ENCODE results near the gene ADAMTSL5. TPM values are rescaled to one million over a fixed set of nuclear protein-coding genes. Genes with fewer than 3 reads are reported as not detected.

ADAMTSL5 gene
- total and polyA plus RNA-seq, 4 donors, result 0.09 to 1.8 (median 1.1) TPM

- Histone ChIP-seq H3K36me3 (ENCODE audit: control insufficient read depth in 4 of 4, insufficient read depth in 3 of 4, low read depth in 1 of 4, low read length in 3 of 4) (no peaks in the 10 kb centered on the region), H3K27me3 (ENCODE audit: control insufficient read depth in 4 of 4, insufficient read depth in 4 of 4, low read length in 3 of 4) (no peaks in the 10 kb centered on the region), H3K4me3 (ENCODE audit: low read depth in 1 of 3, low read length in 3 of 3) (no peak overlapping the region), H3K27ac (ENCODE audit: low read depth in 1 of 2, low read length in 2 of 2) (no peak overlapping the region), H3K4me1 (ENCODE audit: control insufficient read depth in 4 of 4, insufficient read depth in 4 of 4, low read length in 3 of 4) (peaks cover 5 to 29% (median 17%) of the 10 kb centered on the region in 4 donors), H3K9me3 (ENCODE audit: control insufficient read depth in 4 of 4, low read length in 3 of 4) (no peaks in the 10 kb centered on the region), H3K9ac (ENCODE audit: low read depth in 1 of 2, low read length in 2 of 2) (no peak overlapping the region)
- WGBS, result 74% methylated on average over 14 of the region's 14 CpGs
- DNase-seq (ENCODE audit: low spot score), result no peak
- no peak for TF ChIP-seq MAX (IDR thresholded peaks at IDR 0.05)
- TF ChIP-seq REST (IDR thresholded peaks at IDR 0.05), result no peak
- TF ChIP-seq, protein P1, sequence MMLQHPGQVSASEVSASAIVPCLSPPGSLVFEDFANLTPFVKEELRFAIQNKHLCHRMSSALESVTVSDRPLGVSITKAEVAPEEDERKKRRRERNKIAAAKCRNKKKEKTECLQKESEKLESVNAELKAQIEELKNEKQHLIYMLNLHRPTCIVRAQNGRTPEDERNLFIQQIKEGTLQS (IDR thresholded peaks at IDR 0.05), result no peak
- no peak for TF ChIP-seq NR2F2 (IDR thresholded peaks at IDR 0.05)
- no peak for TF ChIP-seq GABPA (IDR thresholded peaks at IDR 0.05 in 1 of 2, conservative IDR thresholded peaks at IDR 0.05 in 1 of 2)
- TF ChIP-seq RXRA (IDR thresholded peaks at IDR 0.05), result no peak
- no peak for TF ChIP-seq SP1 (IDR thresholded peaks at IDR 0.05)
- TF ChIP-seq HNF4A (conservative IDR thresholded peaks at IDR 0.05), result no peak
- TF ChIP-seq FOXA1 (IDR thresholded peaks at IDR 0.05), result no peak
- TF ChIP-seq TAF1 (conservative IDR thresholded peaks at IDR 0.05), result no peak
- TF ChIP-seq EGR1 (IDR thresholded peaks at IDR 0.05; ENCODE audit: low read depth in 2 of 2), result no peak
- no peak for TF ChIP-seq RAD21 (IDR thresholded peaks at IDR 0.05)
- no peak for TF ChIP-seq YY1 (IDR thresholded peaks at IDR 0.05)
- no peak for TF ChIP-seq HNF4G (IDR thresholded peaks at IDR 0.05)
- TF ChIP-seq, protein P2, sequence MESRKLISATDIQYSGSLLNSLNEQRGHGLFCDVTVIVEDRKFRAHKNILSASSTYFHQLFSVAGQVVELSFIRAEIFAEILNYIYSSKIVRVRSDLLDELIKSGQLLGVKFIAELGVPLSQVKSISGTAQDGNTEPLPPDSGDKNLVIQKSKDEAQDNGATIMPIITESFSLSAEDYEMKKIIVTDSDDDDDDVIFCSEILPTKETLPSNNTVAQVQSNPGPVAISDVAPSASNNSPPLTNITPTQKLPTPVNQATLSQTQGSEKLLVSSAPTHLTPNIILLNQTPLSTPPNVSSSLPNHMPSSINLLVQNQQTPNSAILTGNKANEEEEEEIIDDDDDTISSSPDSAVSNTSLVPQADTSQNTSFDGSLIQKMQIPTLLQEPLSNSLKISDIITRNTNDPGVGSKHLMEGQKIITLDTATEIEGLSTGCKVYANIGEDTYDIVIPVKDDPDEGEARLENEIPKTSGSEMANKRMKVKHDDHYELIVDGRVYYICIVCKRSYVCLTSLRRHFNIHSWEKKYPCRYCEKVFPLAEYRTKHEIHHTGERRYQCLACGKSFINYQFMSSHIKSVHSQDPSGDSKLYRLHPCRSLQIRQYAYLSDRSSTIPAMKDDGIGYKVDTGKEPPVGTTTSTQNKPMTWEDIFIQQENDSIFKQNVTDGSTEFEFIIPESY (IDR thresholded peaks at IDR 0.05), result no peak
- TF ChIP-seq CTCF (IDR thresholded peaks at IDR 0.05; ENCODE audit: low read depth, low read length, missing input control), result no peak
- TF ChIP-seq JUND (IDR thresholded peaks at IDR 0.05), result no peak
Observed at GRCh38 chr19:1502433-1503088, 10.3 kb downstream of the ADAMTSL5 start.

Data from liver (tissue), 9 donors.